ENCODE results near the gene ADIPOR1.

DNA sequence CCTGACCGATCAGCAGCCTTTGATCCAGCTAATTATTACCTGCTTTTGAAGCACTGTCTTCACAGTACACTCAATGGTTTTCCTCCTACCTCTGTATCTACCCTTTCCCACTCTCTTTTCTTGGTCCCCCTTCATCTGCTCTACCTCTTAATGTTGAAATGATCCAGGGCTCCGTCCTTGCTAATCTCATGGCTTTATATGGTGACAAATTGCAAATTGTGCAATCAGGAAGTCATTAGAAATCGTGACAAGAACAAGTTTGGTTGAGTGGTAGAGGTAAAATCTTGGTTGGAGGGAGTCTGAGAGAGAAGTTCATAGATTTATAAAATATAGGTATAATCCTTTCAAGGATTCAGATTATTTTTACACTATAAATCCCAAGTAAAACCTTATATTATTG is 18.5 kb upstream of the ADIPOR1 start:
- no peak for TF ChIP-seq GATA3 (IDR thresholded peaks at IDR 0.05; ENCODE audit: low read depth, low read length)
- TF ChIP-seq GATA2 (IDR thresholded peaks at IDR 0.05; ENCODE audit: low read depth, low read length): no peak
